HAP-1 (cell line): ENCODE results near the gene ZSCAN2.
A peak's percentile ranks its signal among the peaks of the same experiment; 100 is the strongest.
"Not testable (repeated sequence)": the region's sequence is repeated elsewhere in the genome, so short reads cannot be mapped to it uniquely, and the experiment has no call there.

Experiments used
- DNase-seq, 2 experiments: peaks; one replicate each; pipeline ENCODE4 v3.0.0-alpha.2; 2016 to 2020; ENCODE audit warnings: low spot score in 2 of 2
- H3K27me3 ChIP-seq: fragments of 250-450 bp; sonication (Bioruptor Pico); 2 replicates; pipeline ENCODE4 v1.5.1; 2020; ENCODE audit warnings: low read depth, mild to moderate bottlenecking, moderate library complexity
- H3K36me3 ChIP-seq: fragments of 250-450 bp; sonication (Bioruptor Pico); replicated peaks from 2 replicates; pipeline ENCODE4 v1.5.1; 2020; ENCODE audit warnings: mild to moderate bottlenecking
- H3K4me1 ChIP-seq: fragments of 250-450 bp; sonication (Bioruptor Pico); 2 replicates; pipeline ENCODE4 v1.5.1; 2020; ENCODE audit warnings: mild to moderate bottlenecking
- H3K4me3 ChIP-seq: fragments of 250-450 bp; sonication (Bioruptor Pico); 2 replicates; pipeline ENCODE4 v1.5.1; 2020; ENCODE audit warnings: mild to moderate bottlenecking, moderate library complexity
- H3K9me3 ChIP-seq: fragments of 250-450 bp; sonication (Bioruptor Pico); 2 replicates; pipeline ENCODE4 v1.5.1; 2020; ENCODE audit warnings: mild to moderate bottlenecking, moderate library complexity
- in situ Hi-C: fragments of 300-500 bp; cut with MboI; formaldehyde crosslinking; loops from 3 replicates; pipeline ENCODE4 v1.14.3; 2020; ENCODE audit warnings: low sequenced_read_pairs, inconsistent platforms, mixed read lengths

Gene ZSCAN2

DNA sequence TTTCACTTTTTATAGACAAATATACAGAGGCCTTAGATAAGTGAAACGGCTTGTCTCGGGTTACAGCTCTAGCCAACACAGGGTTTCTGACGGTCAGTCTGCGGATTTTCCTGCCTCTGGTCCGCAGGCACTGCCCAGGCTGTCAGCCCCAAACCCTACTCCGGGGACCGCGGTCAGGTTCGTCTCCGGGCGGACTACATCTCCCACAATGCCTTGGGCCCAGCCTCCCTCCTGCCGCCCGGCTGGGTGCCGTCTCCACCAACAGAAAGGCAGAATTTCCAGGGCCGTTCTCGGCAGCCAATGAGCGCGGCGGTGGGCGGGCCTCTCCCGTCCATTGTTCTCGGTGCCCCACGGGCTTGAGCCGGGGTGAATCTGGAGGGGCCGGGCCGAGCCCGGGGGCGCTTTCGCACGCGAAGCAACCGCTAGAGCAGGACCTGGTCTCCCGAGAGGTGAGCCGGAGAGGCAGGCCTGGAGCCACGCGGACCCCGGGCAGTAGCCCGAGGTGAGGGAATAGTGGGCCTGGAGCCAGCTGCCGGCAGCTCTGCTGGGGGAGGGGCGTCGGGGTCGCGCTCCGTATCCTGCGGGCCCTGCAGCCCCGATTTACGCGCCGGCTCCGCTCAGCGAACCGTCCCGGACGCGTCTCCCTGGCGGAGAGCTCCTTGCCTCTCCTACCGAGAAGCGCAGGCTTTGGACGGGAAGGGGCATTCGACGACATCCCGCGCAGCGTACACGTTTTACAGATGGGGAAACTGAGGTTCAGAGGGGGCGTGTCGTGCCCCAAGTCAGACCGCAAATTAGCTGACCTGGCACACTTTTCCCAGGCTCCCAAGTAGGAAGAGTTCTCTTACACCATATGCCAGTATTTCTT is at the start of gene ZSCAN2:
TSS of gene ZSCAN2 (plus strand) at position 323 of the 868 bp plus-strand sequence. CDS start 2,919 bp downstream, outside the sequence.
- peak; percentile 100 for DNase-seq
- Histone ChIP-seq H3K4me3 (peak within 1 kb of the TSS; percentile 92), H3K36me3 (peaks cover 11% of the 10 kb centered on the region), H3K4me1 (peaks cover 8% of the 10 kb centered on the region), H3K9me3 (no peaks in the 10 kb centered on the region), H3K27me3 (no peaks in the 10 kb centered on the region)
- in situ Hi-C loops: loop anchor here (25.0 kb wide), 1 partner anchor 561 kb away; no protein-coding TSS in a partner anchor

DNA sequence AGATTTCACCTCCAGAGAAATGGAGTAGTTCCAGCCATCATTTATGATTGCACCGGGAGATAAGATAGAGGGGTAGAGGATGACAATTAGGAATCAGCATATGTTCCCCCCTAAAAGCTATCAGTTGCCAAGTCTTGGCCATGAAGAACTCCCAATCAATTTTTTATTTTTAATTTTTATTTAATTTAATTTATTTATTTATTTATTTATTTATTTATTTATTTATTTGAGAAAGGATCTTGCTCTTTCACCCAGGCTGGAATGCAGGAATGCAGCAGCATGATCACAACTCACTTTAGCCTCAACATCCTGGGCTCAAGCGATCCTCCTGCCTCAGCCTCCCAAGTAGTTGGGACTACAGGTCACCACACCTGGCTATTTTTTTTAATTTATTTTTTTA is 49.2 kb upstream of the ZSCAN2 start:
- in situ Hi-C loops, H3K36me3 ChIP-seq, H3K9me3 ChIP-seq, H3K4me3 ChIP-seq, DNase-seq, H3K27me3 ChIP-seq: not testable (repeated sequence)
- peaks cover 14% of the 10 kb centered on the region for H3K4me1 ChIP-seq

DNA sequence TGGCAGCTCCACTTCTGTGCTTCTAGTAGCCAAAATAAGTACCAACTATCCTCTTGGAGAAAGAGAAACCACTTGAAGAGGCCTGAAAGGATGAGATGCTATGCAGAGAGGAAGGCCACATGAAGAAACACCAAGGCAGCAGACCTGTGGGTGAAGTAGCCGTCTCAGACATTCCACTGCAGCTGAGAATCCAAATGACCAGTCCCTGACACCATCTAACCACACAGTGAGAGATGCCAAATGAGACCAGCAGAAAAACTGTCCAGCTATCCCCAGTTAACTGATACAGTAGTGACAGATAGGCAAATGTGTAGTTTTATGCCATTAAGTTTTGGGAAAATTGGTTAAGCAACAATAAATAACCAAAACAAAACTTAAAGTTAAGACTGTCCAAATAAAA is 47.9 kb upstream of the ZSCAN2 start:
- Histone ChIP-seq H3K4me1 (peaks cover 14% of the 10 kb centered on the region), H3K27me3 (no peaks in the 10 kb centered on the region), H3K9me3 (no peaks in the 10 kb centered on the region), H3K4me3 (no peak overlapping the region), H3K36me3 (no peaks in the 10 kb centered on the region; the same call in none of the 2 replicates)
- in situ Hi-C loops: no loop called here
- DNase-seq: no peak

DNA sequence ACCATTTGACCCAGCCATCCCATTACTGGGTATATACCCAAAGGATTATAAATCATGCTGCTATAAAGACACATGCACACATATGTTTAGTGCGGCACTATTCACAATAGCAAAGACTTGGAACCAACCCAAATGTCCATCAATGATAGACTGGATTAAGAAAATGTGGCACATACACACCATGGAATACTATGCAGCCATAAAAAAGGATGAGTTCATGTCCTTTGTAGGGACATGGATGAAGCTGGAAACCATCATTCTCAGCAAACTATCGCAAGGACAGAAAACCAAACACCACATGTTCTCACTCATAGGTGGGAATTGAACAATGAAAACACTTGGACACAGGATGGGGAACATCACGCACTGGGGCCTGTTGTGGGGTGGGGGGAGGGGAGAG is 44.1 kb upstream of the ZSCAN2 start:
- in situ Hi-C loops, H3K9me3 ChIP-seq, H3K27me3 ChIP-seq, H3K36me3 ChIP-seq, DNase-seq, H3K4me3 ChIP-seq: not testable (repeated sequence)
- peaks cover 14% of the 10 kb centered on the region for H3K4me1 ChIP-seq

DNA sequence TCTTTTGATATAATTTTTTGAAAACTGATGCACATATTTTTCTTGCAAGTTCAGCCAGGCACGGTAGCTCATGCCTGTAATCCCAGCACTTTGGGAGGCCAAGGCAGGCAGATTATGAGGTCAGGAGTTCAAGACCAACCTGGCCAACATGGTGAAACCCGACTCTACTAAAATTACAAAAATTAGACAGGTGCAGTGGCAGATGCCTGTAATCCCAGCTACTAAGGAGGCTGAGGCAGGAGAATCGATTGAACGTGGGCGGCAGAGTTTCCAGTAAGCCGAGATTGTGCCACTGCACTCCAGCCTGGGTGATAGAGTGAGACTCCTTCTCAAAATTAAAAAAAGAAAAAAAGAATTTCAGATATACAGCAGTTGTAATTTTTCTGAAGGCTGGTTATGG is 32.8 kb upstream of the ZSCAN2 start:
- H3K4me3 ChIP-seq, H3K36me3 ChIP-seq, in situ Hi-C loops, H3K9me3 ChIP-seq, H3K27me3 ChIP-seq, H3K4me1 ChIP-seq, DNase-seq: not testable (repeated sequence)

DNA sequence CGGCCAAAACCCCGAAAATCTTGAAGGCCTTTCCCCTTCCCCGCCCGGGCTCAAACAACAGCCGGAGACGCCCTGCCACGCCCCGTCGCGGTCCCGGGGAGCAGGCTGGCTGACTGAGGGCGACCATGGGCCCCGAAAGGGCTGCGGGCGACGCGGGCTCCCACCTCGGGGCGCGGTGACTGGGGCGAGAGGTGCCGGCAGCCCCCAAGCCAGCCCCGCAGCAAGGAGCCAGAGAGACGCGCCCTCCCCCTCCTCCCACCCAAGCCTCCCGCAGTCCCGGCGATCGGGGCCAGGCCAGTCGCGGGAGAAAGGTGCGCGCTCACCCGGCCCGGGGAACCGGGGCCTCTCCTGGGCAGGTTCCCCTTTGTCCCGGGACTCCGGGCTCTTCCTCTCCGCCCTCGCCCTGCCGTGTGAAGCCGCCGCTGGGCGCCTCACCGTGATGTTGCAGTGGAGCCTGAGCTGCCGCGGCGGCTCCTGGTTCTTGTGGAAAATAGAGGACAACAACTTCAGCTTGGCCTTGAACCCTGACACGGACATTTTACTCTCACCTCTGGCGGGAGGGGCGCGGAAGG is 30.6 kb upstream of the ZSCAN2 start:
- peaks cover 6% of the 10 kb centered on the region for H3K4me1 ChIP-seq
- peak; percentile 20 to 72 for DNase-seq
- H3K9me3 ChIP-seq: no peaks in the 10 kb centered on the region
- in situ Hi-C loops: no loop called here
- no peaks in the 10 kb centered on the region; the same call in 1 of the 2 replicates for H3K27me3 ChIP-seq
- H3K4me3 ChIP-seq: peak overlapping the region; percentile 93
- no peaks in the 10 kb centered on the region for H3K36me3 ChIP-seq

DNA sequence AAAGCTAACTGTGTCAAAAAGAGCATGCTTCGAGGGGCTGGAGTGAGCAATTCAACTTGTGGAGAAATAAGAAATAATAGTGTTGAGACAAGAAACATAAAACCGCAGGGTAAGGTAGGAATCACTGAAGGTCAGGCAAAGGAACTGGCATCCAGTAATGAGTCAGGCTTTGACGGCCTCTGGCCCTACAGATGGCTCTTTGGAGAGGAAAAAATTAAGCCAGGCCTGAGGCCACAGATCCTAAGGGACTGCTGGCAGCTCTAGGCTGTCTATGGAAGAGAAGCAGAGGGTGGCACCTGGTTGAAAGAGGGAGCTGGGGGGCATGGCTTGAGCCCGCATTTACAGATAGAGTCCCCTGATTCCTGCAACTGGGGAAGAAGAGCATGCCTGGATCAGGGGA is 28.6 kb upstream of the ZSCAN2 start:
- no peak for DNase-seq
- Histone ChIP-seq H3K9me3 (no peaks in the 10 kb centered on the region), H3K4me3 (no peak overlapping the region), H3K27me3 (no peaks in the 10 kb centered on the region; the same call in 1 of the 2 replicates), H3K36me3 (no peaks in the 10 kb centered on the region), H3K4me1 (peaks cover 6% of the 10 kb centered on the region)
- in situ Hi-C loops: no loop called here

DNA sequence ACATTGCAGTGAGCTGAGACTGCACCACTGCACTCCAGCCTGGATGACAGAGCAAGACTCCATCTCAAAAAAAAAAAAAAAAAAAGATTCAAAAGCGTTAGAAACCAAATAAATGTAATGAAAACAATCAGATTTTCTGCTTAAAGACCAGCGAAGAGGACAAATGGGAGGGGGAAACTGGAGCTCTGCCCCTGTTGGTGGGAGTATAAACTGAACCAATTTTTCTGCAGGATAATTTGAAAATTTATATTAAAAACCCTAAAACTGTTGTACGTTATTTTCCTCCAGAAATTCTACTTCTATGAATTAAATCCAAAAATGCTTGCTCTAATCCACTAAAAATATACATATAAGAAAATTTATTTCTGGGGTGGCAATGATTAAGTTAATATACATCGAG is 25.3 kb upstream of the ZSCAN2 start:
- in situ Hi-C loops: no loop called here
- no peak overlapping the region for H3K4me3 ChIP-seq
- no peaks in the 10 kb centered on the region for H3K9me3 ChIP-seq
- no peaks in the 10 kb centered on the region for H3K4me1 ChIP-seq
- no peaks in the 10 kb centered on the region; the same call in 1 of the 2 replicates for H3K27me3 ChIP-seq
- H3K36me3 ChIP-seq: no peaks in the 10 kb centered on the region
- DNase-seq: no peak

DNA sequence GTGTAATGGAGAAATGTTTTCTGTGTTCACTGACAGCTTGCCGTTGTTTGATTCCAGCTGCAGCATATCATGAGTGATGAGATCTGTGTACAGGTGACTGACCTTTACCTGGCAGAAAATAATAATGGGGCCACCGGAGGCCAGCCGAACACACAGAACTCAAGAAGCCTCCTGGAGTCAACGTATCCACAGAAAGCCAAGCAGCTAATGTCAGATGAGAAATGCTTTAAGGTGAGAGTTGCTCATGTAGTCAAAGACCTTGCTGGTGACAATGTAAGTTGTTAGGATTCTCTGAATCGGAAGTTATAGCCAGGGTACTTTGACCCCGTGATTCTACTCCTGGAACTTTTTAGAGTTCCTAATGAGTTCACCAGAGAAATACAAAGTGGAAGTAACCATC is 22.9 kb upstream of the ZSCAN2 start:
- in situ Hi-C loops: not testable (repeated sequence)

DNA sequence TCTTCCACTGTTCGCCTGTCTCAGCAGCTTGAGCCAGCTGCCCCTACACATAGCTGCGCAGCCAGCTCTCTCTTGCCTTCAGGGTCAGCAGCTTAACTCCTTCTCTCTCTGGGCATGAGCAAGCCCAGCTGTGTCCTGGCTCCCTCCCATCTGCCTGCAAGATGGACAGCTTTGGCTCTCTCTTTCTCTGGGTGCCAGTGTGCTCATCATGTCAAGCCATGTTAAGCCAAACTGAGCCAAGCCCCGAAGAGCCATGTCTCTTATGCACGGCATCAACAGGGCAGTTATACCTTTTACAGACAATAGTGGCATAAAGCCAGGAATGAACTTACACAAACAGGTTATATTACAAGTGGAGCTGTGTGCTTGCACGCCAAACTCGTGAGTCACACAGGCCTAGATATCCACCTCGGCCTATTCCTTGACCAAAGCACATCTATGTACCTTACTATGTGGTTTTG is 21.5 kb upstream of the ZSCAN2 start:
- H3K4me3 ChIP-seq, H3K36me3 ChIP-seq, in situ Hi-C loops, H3K9me3 ChIP-seq, H3K4me1 ChIP-seq, H3K27me3 ChIP-seq, DNase-seq: not testable (repeated sequence)

More for the DNA sequence above, 22.9 kb upstream of the ZSCAN2 start:
- not testable (repeated sequence) for H3K9me3 ChIP-seq, DNase-seq, H3K4me1 ChIP-seq, H3K27me3 ChIP-seq, H3K36me3 ChIP-seq, H3K4me3 ChIP-seq

DNA sequence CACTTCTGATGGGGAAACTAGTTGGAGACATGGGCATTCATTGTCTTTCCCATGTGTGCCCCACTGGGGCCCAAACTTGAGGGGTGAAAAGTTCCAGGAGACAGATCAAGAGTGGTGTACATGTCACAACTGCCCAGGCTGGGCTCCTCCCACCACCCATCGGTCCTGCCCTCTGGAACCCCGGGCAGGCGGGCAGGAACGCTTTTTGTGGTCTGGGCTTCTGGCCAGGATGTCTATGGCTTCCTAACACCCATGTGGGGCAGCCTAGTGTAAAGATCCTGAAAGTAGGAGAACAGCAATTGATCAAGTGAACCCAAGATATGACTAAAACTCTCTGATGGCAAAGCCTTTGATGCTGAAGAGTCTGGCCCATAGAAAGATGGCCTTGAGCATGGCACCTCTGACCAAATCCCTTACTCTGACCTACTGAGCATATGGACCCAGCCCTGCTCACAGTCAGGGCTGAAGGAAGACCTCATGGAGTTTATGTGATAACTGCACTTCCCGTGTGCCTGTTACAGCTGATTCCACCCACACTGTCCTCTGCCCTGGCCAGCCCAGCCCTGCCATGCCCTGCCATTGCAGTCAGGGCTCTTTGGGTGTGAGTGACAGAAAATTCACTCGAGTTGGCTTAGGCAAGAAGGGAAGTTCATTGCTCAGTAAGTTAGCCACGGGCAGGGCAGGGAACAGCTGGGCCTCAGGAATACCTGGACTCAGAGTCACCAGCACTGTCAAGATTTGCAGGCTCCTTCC is 19.0 kb upstream of the ZSCAN2 start:
- H3K36me3 ChIP-seq, H3K4me3 ChIP-seq, H3K27me3 ChIP-seq, H3K9me3 ChIP-seq, DNase-seq, in situ Hi-C loops, H3K4me1 ChIP-seq: not testable (repeated sequence)

DNA sequence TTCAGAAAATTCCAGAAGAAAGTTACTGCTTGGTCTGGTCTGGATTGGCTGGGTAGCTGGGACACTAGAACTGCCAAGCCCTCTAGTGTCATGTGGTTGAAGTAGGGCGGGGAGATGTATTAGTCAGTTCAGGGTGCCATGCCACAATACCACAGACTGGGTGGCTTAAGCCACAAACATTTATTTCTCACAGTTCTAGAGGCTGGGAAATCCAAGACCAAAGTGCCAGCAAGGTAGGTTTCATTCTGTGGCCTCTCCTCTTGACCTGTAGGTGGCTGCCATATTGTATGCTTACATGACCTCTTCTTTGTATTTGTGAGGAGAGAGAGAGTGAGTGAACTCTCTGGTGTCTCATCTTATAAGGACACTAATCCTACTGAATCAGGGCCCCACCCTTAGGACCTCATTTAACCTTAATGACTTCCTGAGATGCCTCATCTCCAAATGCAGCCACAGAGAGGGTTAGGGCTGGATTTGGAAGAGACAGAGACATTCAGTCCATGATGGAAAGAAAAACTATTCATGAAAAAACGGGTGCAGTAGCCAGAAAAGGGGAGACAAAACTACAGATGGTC is 18.1 kb upstream of the ZSCAN2 start:
- no peaks in the 10 kb centered on the region for H3K9me3 ChIP-seq
- no peak overlapping the region for H3K4me3 ChIP-seq
- DNase-seq: no peak
- H3K27me3 ChIP-seq: no peaks in the 10 kb centered on the region
- no peaks in the 10 kb centered on the region for H3K36me3 ChIP-seq
- in situ Hi-C loops: no loop called here
- H3K4me1 ChIP-seq: no peaks in the 10 kb centered on the region

DNA sequence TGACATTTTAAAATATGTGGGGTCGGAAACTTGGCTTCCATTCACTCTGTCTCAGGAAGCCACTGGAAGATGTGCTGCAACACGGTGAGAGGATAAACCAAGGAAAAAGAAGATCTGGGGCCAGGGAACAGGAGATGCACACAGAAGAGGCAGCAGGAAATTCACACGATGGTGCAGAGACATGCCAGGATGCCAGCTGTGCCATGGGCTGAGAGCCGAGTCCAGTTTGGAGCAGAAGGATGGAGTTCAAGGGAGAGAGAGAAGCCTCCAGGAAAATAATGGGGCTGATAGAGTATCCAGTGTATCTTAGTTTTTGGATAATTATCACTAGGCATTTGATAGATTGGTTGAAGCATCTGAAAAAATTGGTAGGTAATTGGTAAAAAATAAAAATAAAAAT is 16.9 kb upstream of the ZSCAN2 start:
- in situ Hi-C loops, H3K36me3 ChIP-seq, DNase-seq: not testable (repeated sequence)

More for the DNA sequence above, 16.9 kb upstream of the ZSCAN2 start:
- H3K9me3 ChIP-seq, H3K27me3 ChIP-seq, H3K4me1 ChIP-seq, H3K4me3 ChIP-seq: not testable (repeated sequence)
